Activated T-cell treated with anti-CD3 and anti-CD28 coated beads, Interleukin-2, amount 50 U/mL, for 72 hours (primary cell): ENCODE measurements around the gene PIGT. TPM values are rescaled to one million over a fixed set of nuclear protein-coding genes. Genes with fewer than 3 reads are reported as not detected.

ENCODE experiments used
- ATAC-seq, 2 donors: fragments of 150-1000 bp; cut with Tn5 transposase; replicated peaks in 1 of 2; 2 replicates each; pipeline ENCODE4 v1.10.0; 2021; ENCODE audit warnings: moderate library complexity in 2 of 2, mild to moderate bottlenecking in 1 of 2
- DNase-seq, 2 donors: peaks; one replicate each; pipeline ENCODE4 v3.0.0; 2021 to 2022; ENCODE audit warnings: mixed read lengths in 1 of 2
- H3K27ac Mint-ChIP-seq: one replicate; pipeline ENCODE4 v1.8.0; 2022; ENCODE audit warnings: mild to moderate bottlenecking, moderate library complexity, mixed read lengths
- H3K27me3 Mint-ChIP-seq: one replicate; pipeline ENCODE4 v1.8.0; 2022; ENCODE audit warnings: low read depth, mixed read lengths
- H3K36me3 Mint-ChIP-seq, 2 donors: one replicate each; pipeline ENCODE4 v1.8.0; 2022; ENCODE audit warnings: mixed read lengths in 2 of 2, mild to moderate bottlenecking in 1 of 2; ENCODE audit not compliant: insufficient read depth in 2 of 2
- H3K4me1 Mint-ChIP-seq: one replicate; pipeline ENCODE4 v1.8.0; 2022; ENCODE audit warnings: low read depth, mixed read lengths
- H3K4me3 Mint-ChIP-seq, 2 donors: one replicate each; pipeline ENCODE4 v1.8.0; 2022; ENCODE audit warnings: mild to moderate bottlenecking in 2 of 2, mixed read lengths in 2 of 2, moderate library complexity in 2 of 2
- H3K9me3 Mint-ChIP-seq, 2 donors: one replicate each; pipeline ENCODE4 v1.8.0; 2022; ENCODE audit warnings: mixed read lengths in 2 of 2
- total RNA-seq, 2 donors: library from RNA; stranded (reverse); gene quantifications; one replicate each; pipeline ENCODE4 v1.2.3, GENCODE V29; 2022

PIGT gene
- total RNA-seq, 2 donors from 2014 or later: 60.4 to 63.7 TPM

DNA sequence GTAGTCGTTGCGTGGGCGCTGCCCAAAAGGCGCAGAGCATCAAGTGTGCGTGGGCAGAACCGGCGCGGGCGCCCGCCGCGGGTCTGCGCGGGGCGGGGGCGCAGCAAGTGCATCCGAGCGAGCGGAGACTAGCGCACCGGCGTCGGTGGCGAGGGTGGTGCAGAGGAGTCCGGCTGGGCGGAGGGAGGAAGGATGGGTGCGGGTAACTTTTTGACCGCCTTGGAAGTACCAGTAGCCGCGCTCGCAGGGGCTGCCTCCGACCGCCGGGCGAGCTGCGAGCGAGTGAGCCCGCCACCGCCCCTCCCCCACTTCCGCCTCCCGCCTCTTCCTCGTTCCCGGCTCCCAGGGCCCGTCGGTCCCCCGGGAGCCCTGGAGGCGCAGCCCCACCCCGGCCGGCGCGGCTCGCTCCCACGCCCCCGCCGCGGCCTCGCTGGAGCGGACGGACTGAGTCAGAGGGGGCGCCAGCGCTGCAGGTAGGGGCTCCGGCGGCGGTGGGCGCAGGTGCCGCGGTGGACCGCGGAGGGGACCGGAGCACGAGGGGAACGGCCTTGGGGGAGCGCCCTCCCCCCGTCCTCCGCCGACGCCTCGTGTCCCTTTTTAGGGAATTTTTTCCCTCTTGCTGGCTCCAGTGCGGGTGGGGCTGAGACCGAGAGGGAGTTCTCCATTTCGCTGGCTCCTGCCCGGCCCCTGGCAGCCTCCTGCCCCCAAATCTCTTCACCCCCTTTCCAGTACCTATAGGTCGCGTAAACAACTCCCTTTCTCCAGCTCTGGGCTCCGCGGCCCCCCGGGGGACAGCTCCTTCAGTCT, 9.5 kb upstream of the PIGT start:
- Mint-ChIP-seq H3K27me3 (no peaks in the 10 kb centered on the region), H3K4me1 (peaks cover 38% of the 10 kb centered on the region), H3K27ac (no peak overlapping the region), H3K4me3 (peak overlapping the region; percentile 71 to 88), H3K36me3 (peaks cover 12 to 13% of the 10 kb centered on the region in 2 donors), H3K9me3 (peaks cover 5 to 8% of the 10 kb centered on the region in 2 donors)
- DNase-seq (peak; percentile 57 to 67), ATAC-seq (peak; percentile 72)

DNA sequence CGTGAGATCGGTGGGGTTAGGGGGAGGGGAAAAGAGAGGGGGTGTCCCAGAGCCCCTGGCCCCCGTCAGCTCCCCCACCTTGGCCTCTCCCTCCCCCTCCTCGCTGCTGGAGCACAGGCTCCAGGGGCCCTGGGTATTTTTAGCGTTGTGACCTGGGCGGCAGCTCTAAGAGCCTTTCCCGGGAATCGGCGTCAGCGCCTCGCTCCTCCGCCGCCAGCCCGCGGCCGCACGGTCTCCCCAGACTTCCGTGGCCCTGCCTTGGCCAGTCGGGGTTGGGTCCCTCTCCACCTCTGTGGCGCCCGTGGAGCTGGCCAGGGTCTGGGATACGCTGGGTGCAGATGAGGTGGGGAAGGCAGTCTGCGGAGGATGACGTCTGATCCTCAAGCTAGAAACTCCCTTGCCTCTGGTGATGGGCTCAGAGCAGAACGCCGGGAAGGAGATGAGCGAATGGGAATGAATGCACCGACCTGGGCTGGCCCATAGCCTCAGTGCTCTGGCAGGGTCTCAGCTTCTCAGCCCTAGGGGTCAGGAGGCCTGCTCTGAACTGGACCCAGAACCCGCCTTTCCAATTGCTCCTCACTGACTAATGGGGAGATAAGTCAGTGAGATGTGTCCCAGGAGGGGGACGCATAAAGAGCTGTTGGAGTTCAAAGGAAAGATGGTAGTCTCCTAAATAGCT, 8.7 kb upstream of the PIGT start:
- DNase-seq: peak; percentile 10 to 21
- Mint-ChIP-seq H3K4me1 (peaks cover 35% of the 10 kb centered on the region), H3K4me3 (peak overlapping the region; percentile 71 to 88), H3K36me3 (peaks cover 6% of the 10 kb centered on the region in 2 donors), H3K9me3 (peaks cover 1 to 2% of the 10 kb centered on the region in 2 donors), H3K27ac (no peak overlapping the region), H3K27me3 (no peaks in the 10 kb centered on the region)
- ATAC-seq: peak; percentile 11 to 36

DNA sequence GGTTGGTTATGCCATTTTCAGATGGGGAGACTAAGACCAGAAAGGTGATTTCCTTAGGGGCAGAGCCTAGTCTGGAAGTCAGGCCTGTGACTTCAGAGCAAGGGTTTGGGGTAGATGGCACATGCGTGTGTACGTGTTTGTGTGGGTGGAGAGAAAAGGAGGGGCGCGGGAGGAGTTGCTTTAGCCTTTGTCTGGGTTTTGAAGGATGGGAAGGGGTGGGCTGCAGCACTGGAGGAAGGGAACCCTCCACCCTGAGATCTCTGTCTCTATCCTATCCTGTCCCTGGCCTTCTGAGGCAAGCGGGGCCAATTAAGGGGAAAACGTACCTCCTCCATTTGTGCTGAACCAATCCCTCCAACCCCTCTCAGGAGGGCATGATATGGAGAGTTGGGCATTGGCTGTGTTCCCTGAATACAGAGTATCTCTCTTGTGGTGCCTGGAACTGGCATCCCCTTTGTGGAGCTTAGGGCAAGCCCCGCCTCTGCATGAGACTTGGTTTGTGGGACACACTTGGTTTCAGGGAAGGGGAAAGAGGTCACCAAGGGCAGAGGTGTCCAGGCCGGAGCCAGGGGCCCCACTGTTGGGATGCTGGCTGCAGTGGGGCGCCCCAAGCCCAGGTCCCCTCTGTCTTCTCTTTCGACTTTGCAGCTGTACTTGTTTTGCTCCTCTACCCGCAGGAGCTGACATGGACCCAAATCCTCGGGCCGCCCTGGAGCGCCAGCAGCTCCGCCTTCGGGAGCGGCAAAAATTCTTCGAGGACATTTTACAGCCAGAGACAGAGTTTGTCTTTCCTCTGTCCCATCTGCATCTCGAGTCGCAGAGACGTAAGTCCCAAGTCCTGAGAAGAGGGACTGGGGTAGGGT, 7.9 kb upstream of the PIGT start, which contains the start of gene DBNDD2:
Gene DBNDD2 (plus strand): TSS at position 507 of the 863 bp plus-strand sequence. CDS start 179 bp downstream, at position 686.
- Mint-ChIP-seq H3K4me1 (peaks cover 29% of the 10 kb centered on the region), H3K27me3 (no peaks in the 10 kb centered on the region), H3K36me3 (peaks cover 2 to 4% of the 10 kb centered on the region in 2 donors), H3K27ac (no peak within 1 kb of the TSS), H3K9me3 (no peaks in the 10 kb centered on the region), H3K4me3 (peak within 1 kb of the TSS; percentile 71 to 88)
- DNase-seq (no peak), ATAC-seq (peak; percentile 29 to 30)

DNA sequence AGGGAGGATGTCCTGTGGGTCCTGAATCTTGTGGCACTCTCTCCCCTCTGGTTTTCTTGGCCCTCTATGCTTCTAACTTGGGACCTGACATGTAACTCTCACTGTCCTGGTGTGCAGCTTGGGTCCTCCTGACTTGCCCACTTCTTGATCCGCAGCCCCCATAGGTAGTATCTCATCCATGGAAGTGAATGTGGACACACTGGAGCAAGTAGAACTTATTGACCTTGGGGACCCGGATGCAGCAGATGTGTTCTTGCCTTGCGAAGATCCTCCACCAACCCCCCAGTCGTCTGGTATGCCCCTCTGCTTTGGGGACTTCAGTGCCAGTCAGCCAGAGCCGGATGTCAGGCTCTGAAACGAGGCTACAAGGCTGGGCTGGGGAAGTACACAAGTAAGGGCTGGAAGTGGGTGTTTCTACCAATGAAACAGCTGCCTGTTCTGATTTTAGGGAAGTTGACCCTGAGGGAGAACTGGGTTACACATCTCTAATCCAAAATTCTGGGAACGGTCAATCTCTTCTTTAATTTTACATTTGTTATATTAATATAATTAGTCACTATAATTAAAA, 7.2 kb upstream of the PIGT start:
- no peak for ATAC-seq
- Mint-ChIP-seq H3K36me3 (peaks cover 0 to 4% of the 10 kb centered on the region in 2 donors), H3K4me1 (peaks cover 29% of the 10 kb centered on the region), H3K4me3 (peak overlapping the region in 1 of 2 donors; percentile 47), H3K27me3 (no peaks in the 10 kb centered on the region), H3K9me3 (no peaks in the 10 kb centered on the region), H3K27ac (no peak overlapping the region)
- DNase-seq: no peak

DNA sequence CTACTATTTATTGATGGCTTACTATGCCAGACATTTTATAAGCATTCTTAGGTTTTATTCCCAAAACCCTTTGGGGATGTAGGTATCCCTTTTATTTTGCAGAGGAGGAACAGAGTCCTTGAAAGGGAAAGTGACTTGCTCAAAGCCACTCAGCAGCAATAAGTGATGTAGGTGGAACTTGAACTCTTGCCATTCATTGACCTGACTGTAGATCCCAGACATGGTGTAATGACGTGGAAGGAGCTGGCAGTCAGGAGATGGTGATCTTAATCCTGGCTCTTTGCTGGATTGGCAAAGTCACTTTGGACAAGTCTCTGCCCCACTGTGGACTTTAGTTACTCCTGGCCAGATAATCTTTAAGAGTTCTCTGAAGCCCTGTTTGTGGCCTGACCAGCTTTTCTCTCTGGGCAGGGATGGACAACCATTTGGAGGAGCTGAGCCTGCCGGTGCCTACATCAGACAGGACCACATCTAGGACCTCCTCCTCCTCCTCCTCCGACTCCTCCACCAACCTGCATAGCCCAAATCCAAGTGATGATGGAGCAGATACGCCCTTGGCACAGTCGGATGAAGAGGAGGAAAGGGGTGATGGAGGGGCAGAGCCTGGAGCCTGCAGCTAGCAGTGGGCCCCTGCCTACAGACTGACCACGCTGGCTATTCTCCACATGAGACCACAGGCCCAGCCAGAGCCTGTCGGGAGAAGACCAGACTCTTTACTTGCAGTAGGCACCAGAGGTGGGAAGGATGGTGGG, 6.2 kb upstream of the PIGT start:
- no peak overlapping the region for H3K27ac Mint-ChIP-seq
- ATAC-seq: no peak
- H3K4me1 Mint-ChIP-seq: peaks cover 34% of the 10 kb centered on the region
- no peaks in the 10 kb centered on the region for H3K27me3 Mint-ChIP-seq
- H3K36me3 Mint-ChIP-seq: peaks cover 0 to 4% of the 10 kb centered on the region in 2 donors
- H3K4me3 Mint-ChIP-seq: no peak overlapping the region
- H3K9me3 Mint-ChIP-seq: no peaks in the 10 kb centered on the region
- no peak for DNase-seq

DNA sequence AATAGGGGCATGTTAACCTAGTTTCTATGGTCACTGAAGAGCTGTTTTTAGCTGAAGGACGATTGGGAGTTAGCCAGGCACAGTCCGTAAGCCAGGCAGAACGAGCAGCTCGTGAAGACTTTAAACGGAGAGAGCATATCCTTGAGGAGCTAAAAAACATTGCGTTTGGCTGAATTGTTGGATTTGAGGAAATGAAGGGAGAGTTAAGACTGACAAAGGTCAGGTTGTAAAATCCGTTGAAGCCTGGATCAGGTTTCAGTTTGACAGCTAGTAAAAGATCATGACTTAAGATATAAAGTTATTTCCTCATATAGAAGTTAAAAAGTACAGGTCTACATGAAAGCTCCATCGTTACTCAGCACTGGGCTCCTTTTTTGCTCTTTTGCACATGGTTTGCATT, 5.1 kb upstream of the PIGT start:
- Mint-ChIP-seq H3K27ac (no peak overlapping the region), H3K36me3 (peaks cover 0 to 3% of the 10 kb centered on the region in 2 donors), H3K4me1 (peaks cover 36% of the 10 kb centered on the region), H3K27me3 (no peaks in the 10 kb centered on the region), H3K9me3 (no peaks in the 10 kb centered on the region), H3K4me3 (no peak overlapping the region)
- DNase-seq: no peak
- no peak for ATAC-seq

DNA sequence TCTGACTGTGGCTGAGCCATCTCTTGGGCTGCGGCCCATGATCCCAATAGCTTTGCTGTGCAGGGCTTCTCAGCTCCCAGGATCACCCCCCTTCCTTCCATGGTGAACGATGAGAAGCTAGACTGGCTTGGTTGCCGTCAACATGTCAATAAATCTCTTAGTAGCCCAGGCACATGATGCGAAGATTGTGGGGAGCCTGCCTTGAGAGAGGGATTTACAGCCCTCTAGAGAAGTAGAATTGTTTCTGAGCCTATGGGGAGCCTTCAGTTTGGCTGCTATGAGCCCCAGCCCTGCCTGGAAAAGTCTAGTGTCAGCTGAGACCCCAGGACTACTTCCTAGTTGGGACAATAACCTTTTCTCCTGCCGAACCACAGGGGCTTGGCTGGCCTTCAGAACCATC, 3.3 kb upstream of the PIGT start:
- DNase-seq (no peak), ATAC-seq (no peak)
- Mint-ChIP-seq H3K27me3 (no peaks in the 10 kb centered on the region), H3K4me3 (no peak overlapping the region), H3K27ac (no peak overlapping the region), H3K9me3 (no peaks in the 10 kb centered on the region), H3K36me3 (peaks cover 3 to 5% of the 10 kb centered on the region in 2 donors), H3K4me1 (peaks cover 37% of the 10 kb centered on the region)

DNA sequence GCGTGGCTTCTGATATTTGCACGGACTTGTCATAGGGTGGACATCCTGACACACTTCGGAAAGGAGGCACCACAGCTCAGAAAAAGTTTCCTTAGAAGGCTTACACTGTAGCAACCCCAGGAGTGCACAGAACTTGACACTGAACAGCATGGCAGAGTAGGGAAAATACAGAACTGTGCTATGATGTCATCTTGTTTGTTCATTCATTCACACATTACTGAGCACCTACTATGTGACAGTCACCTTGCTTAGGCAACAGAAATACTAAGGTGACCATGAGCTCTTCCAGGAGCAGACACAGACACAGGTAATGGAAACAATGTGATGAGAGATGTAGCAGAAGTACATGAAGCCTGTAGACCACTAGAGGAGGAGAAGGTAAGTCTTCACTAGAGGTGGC, 2.5 kb upstream of the PIGT start:
- Mint-ChIP-seq H3K4me1 (peaks cover 37% of the 10 kb centered on the region), H3K4me3 (no peak overlapping the region), H3K9me3 (no peaks in the 10 kb centered on the region), H3K36me3 (peaks cover 4 to 5% of the 10 kb centered on the region in 2 donors), H3K27ac (no peak overlapping the region), H3K27me3 (no peaks in the 10 kb centered on the region)
- ATAC-seq (no peak), DNase-seq (no peak)

DNA sequence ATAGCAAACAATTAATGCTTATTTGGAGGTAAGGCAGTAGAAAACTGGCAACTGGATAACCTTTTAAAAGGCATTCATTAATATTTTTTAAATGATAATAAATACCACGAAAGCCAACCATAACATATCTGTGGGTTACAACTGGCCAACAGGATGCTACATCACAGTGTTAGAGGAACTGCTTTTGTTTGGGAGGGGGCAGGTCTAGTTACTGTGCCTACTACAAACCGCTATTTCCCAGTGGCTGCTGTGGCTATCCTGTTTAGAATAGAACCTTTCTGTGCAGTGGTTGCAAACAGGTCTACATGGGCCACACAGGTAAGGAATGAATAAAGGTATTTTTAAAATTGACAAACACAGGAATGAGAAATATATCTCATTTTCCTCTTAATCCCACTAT, 976 bp downstream of the PIGT start:
- DNase-seq (no peak), ATAC-seq (no peak)
- H3K27ac Mint-ChIP-seq: peak overlapping the region; percentile 96
- no peaks in the 10 kb centered on the region for H3K9me3 Mint-ChIP-seq
- peaks cover 46% of the 10 kb centered on the region for H3K4me1 Mint-ChIP-seq
- no peaks in the 10 kb centered on the region for H3K27me3 Mint-ChIP-seq
- H3K36me3 Mint-ChIP-seq: peaks cover 6 to 18% of the 10 kb centered on the region in 2 donors
- peak overlapping the region; percentile 93 to 94 for H3K4me3 Mint-ChIP-seq

DNA sequence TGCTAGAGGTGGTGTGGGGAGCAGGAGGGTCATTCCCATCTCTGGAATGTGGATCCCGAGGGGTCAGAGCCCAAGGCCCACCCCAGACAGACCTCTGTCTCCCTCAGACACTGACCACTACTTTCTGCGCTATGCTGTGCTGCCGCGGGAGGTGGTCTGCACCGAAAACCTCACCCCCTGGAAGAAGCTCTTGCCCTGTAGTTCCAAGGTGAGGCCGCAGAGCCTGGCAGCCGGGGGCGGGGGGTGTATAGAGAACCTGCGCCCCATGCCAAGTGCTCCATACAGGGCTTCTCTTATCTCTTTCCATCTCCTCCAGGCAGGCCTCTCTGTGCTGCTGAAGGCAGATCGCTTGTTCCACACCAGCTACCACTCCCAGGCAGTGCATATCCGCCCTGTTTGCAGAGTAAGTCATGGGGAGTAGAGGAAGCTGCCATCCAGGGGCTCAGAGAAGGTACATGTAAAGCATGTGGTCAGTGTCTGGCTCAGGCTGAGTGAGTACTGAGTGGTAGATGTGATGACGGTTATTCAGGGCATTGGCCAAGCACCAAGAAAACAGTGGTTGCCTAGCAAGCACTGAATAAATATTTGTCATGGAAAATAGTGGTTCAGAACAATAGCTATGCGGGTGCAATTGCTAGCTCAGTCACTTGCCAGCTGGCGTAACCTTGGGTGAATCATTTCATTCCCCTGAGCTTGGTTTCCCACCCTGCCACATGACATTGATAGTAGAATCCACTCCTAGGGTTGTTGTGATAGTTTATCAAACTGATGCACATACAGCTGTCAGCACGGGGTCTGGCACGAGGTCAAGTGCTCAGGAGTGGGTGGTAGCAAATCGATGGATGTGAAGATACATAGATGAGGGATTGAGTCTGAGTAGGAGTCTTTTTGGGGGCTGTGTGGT, 3.5 kb downstream of the PIGT start:
- Mint-ChIP-seq H3K9me3 (no peaks in the 10 kb centered on the region), H3K27ac (peak overlapping the region; percentile 64), H3K4me3 (peak overlapping the region; percentile 18 to 31), H3K27me3 (no peaks in the 10 kb centered on the region), H3K4me1 (peaks cover 40% of the 10 kb centered on the region), H3K36me3 (peaks cover 8 to 24% of the 10 kb centered on the region in 2 donors)
- peak; percentile 30 to 51 for DNase-seq
- ATAC-seq: peak; percentile 64 to 71

DNA sequence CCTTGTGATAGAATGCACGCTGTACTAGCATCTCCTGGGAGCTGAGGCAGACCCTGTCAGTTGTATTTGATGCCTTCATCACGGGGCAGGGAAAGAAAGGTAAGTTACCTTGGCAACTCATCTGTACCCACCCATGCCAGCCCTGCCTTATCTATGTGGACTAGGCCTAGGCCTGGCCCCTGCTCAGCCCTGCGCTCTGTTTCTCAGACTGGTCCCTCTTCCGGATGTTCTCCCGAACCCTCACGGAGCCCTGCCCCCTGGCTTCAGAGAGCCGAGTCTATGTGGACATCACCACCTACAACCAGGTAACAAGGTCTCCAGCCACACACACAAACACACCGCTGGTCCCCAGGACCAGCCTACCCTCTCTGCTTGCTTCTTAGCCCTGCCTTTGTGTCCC, 4.2 kb downstream of the PIGT start:
- Mint-ChIP-seq H3K27me3 (no peaks in the 10 kb centered on the region), H3K4me3 (no peak overlapping the region), H3K9me3 (no peaks in the 10 kb centered on the region), H3K4me1 (peaks cover 36% of the 10 kb centered on the region), H3K36me3 (peaks cover 8 to 27% of the 10 kb centered on the region in 2 donors), H3K27ac (no peak overlapping the region)
- ATAC-seq (no peak), DNase-seq (no peak)
